ENCODE measurements around the gene PLPP1.

PLPP1 gene

DNA sequence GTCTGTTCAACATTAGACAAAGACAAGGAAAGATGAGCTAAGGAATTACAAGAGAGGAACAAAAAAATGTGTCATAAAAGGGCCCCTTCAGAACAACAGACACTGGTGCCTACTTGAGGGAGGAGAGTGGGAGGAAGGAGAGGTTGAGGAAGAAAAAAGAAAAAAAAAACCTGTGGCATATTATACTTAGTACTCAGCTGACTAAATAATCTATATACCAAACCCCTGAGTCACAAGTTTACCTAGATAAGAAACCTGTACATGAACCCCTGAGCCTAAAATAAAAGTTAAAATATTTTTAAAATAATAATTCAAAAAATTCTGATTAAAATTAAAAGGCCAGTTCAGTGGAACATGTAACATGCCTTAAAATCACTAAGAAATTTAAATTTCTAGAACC lies 119.7 kb downstream of the PLPP1 start:
- H3K36me3 ChIP-seq, result peaks cover 58% of the 10 kb centered on the region
- H3K4me1 ChIP-seq, result no peaks in the 10 kb centered on the region
- H3K4me3 ChIP-seq (ENCODE audit: low read depth, low read length), result no peak overlapping the region
- H3K9me3 ChIP-seq, result no peaks in the 10 kb centered on the region
- DNase-seq, result no peak
- TF ChIP-seq, protein P1, sequence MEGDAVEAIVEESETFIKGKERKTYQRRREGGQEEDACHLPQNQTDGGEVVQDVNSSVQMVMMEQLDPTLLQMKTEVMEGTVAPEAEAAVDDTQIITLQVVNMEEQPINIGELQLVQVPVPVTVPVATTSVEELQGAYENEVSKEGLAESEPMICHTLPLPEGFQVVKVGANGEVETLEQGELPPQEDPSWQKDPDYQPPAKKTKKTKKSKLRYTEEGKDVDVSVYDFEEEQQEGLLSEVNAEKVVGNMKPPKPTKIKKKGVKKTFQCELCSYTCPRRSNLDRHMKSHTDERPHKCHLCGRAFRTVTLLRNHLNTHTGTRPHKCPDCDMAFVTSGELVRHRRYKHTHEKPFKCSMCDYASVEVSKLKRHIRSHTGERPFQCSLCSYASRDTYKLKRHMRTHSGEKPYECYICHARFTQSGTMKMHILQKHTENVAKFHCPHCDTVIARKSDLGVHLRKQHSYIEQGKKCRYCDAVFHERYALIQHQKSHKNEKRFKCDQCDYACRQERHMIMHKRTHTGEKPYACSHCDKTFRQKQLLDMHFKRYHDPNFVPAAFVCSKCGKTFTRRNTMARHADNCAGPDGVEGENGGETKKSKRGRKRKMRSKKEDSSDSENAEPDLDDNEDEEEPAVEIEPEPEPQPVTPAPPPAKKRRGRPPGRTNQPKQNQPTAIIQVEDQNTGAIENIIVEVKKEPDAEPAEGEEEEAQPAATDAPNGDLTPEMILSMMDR (IDR thresholded peaks at IDR 0.05; ENCODE audit: low read depth, low read length), result no peak
- H3K27me3 ChIP-seq, result no peaks in the 10 kb centered on the region

DNA sequence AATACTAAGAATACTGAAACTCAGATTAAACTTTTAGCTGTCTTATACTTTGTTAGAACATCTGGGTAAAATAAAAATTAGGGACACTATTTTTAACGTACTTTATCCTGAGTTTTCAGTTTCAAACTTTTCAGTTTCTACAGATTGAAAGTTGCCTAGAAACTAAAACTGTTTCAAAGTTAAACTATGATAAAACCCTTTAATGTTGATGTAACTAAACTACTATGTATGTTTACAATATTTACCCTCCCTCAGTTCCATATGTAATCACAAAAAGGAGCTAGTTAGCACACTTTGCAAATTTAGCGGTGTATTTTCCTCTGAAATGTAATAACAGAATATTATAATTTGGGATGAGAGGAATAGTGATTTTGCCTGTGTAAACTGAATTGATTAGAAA lies 121.1 kb downstream of the PLPP1 start:
- DNase-seq, result no peak
- TF ChIP-seq, protein P1 (IDR thresholded peaks at IDR 0.05; ENCODE audit: low read depth, low read length), result no peak
- no peaks in the 10 kb centered on the region for H3K4me1 ChIP-seq

DNA sequence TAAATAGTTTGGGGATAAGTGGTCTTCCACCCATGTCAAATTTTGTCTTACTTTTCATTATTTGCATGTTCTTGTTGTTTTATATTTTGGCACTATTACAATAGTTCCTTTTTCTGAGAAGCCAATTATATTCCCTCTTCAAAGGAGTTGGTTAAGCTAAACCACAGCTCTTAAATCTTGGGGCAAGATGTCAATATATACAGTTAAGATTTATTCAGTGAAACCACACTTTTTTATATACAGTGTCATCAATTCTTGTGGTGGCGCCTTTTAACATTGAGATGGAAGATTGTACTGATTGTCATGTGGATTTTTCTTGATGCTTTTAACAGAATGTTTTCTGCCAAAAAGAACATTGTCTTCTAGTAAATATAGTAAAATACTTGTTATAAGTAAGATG lies 122.9 kb downstream of the PLPP1 start:
- Histone ChIP-seq H3K9me3 (no peaks in the 10 kb centered on the region), H3K27me3 (no peaks in the 10 kb centered on the region), H3K4me1 (no peaks in the 10 kb centered on the region), H3K36me3 (peaks cover 52% of the 10 kb centered on the region), H3K4me3 (ENCODE audit: low read depth, low read length) (no peak overlapping the region)
- DNase-seq, result no peak
- TF ChIP-seq, protein P1 (IDR thresholded peaks at IDR 0.05; ENCODE audit: low read depth, low read length), result no peak

More for the DNA sequence above, 121.1 kb downstream of the PLPP1 start:
- Histone ChIP-seq H3K27me3 (no peaks in the 10 kb centered on the region), H3K4me3 (ENCODE audit: low read depth, low read length) (no peak overlapping the region), H3K9me3 (no peaks in the 10 kb centered on the region), H3K36me3 (peaks cover 49% of the 10 kb centered on the region)

DNA sequence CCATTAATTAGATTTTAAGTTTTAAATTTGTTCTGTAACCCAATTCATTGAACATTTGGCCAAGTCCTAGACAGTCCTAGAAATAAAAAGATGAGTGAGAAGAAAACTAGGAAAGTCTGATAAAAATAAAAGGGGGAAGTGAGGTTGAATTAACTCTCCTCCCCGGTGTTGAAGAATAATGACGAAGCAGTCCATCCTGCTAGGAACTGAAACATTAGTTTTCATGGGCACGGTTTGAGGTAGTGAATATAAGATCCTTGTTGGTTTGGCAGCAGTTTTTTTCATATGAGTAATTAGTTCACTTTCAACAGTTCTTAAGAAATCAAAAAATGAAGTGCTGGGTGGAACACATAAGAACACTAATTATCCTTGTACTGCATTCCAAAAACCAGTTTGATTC lies 123.9 kb downstream of the PLPP1 start:
- Histone ChIP-seq H3K27me3 (no peaks in the 10 kb centered on the region), H3K4me3 (ENCODE audit: low read depth, low read length) (no peak overlapping the region), H3K36me3 (peaks cover 57% of the 10 kb centered on the region), H3K4me1 (peaks cover 6% of the 10 kb centered on the region), H3K9me3 (no peaks in the 10 kb centered on the region)
- TF ChIP-seq, protein P1 (IDR thresholded peaks at IDR 0.05; ENCODE audit: low read depth, low read length), result no peak
- DNase-seq, result no peak

DNA sequence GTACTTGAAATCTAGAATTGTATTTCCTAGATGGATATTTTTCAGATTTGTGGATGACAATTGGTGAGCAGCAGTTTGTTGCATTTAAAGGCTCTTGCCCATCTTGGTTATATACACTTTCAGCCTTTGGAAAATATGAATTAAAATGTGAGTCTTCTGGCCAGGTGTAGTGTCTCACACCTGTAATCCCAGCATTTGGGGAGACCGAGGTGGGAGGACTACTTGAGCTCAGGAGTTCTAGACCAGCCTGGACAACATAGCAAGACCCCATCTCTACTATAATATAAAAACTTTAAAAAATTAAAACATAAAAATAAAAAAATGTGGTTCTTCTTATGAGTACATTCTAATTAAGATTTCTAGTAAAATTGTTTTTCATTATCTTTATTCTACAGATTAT lies 125.0 kb downstream of the PLPP1 start:
- H3K9me3 ChIP-seq, result no peaks in the 10 kb centered on the region
- peaks cover 49% of the 10 kb centered on the region for H3K36me3 ChIP-seq
- TF ChIP-seq, protein P1 (IDR thresholded peaks at IDR 0.05; ENCODE audit: low read depth, low read length), result no peak
- no peak for DNase-seq
- no peaks in the 10 kb centered on the region for H3K27me3 ChIP-seq
- peaks cover 6% of the 10 kb centered on the region for H3K4me1 ChIP-seq
- no peak overlapping the region for H3K4me3 ChIP-seq (ENCODE audit: low read depth, low read length)

DNA sequence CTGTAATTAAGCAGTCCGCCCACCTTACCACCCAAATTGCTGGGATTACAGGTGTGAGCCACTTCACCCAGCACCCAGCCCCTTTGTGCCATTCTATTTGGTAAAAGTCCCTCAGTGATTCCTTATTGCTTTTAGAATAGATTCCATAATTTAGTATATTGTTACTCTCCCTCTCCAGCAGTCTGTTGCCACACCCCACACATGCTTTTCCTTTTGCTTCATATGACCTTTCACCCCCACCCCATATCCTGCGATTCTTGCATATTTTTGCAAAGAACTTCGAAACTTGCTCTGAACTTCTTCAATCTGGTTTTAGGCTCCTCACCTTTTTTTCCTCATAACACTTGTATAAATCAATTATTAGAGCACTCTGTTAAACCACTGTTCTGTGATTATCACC lies 126.8 kb downstream of the PLPP1 start:
- no peaks in the 10 kb centered on the region for H3K27me3 ChIP-seq
- DNase-seq, result no peak
- H3K4me1 ChIP-seq, result peaks cover 6% of the 10 kb centered on the region
- TF ChIP-seq, protein P1 (IDR thresholded peaks at IDR 0.05; ENCODE audit: low read depth, low read length), result no peak
- H3K4me3 ChIP-seq (ENCODE audit: low read depth, low read length), result no peak overlapping the region
- H3K36me3 ChIP-seq, result peaks cover 37% of the 10 kb centered on the region
- no peaks in the 10 kb centered on the region for H3K9me3 ChIP-seq

Data from BE2C (cell line).